HG02884 (cell line): ENCODE results near the gene PITPNM3.

Source experiments
- ATAC-seq: cut with Tn5 transposase; IDR thresholded peaks from one replicate; pipeline ENCODE4 v1.9.1; 2021; ENCODE audit warnings: mild to moderate bottlenecking, moderate library complexity; ENCODE audit not compliant: unreplicated experiment

Gene PITPNM3

DNA sequence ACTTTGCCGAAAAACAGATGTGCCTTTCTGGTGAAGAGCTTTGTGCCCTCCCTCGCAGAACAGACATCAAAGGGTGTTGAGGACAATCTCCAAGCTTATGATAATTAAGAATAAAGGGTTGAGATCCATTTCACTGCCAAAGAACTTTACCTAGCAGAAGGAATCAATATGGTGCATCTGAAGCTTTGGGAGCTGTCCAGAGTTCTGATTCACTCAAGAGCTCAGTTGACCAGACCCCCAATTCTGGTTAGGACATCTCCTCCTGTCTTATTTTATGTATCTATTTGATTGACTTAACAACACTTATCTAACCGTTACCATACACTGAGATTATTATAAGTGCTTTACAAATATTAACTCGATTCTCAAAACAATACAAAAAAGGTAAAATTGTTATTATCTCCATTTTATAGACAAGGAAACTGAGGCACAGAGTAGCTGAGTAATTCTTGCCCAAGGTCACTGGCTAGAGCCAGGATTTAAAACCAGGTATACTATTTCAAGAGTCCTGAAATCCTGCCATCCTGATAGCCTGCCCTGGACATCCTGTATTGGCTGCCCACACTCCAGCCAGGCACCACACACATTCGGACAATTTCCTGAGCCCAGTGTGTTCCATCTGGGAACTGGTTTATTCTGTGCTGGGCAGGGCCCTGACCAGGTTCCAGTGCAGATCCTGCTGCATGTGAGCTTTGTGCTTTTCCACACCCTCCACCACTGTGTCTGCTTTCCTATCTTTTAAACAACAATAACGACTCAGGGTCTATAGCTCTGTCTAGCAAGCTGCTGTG lies 29.8 kb downstream of the PITPNM3 start:
- no peak for ATAC-seq

DNA sequence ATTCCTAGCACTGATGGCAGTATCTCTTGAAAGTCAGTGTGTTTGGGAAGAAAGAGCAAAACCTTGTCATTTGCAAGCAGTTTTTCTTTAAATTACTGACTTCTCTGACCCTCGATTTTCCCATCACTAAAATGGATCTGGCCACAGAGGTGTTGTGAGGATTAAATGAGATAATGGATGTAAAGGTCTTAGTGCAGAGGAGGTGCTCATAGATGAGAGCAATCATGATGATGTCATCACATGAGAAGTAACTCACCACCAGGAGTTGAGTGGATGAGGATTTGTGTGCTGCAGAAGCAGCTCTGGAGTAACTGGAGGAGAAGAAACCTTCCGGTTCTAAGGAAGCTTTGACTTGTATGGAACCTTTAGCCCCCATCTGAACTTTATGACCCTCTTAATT lies 30.6 kb downstream of the PITPNM3 start:
- no peak for ATAC-seq

DNA sequence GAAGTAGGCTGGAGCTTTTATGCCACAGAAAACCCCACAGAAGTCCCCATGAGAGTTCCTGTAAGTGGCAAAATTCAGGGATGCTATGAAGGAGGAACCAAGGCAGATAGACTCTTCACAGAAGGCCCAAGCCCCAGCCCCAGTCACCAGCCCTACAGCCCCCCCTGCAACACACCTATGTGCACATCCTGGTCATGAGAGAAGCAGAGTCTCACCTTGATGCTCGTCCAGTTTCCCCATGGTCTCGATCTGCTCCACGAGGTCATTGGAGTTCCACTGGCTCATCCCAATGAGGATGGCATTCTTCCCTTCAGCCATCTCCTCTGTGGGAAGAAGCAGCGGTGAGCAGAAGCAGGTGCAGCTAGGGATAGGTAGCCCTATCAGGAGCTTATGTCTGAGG lies 31.2 kb downstream of the PITPNM3 start:
- no peak for ATAC-seq

DNA sequence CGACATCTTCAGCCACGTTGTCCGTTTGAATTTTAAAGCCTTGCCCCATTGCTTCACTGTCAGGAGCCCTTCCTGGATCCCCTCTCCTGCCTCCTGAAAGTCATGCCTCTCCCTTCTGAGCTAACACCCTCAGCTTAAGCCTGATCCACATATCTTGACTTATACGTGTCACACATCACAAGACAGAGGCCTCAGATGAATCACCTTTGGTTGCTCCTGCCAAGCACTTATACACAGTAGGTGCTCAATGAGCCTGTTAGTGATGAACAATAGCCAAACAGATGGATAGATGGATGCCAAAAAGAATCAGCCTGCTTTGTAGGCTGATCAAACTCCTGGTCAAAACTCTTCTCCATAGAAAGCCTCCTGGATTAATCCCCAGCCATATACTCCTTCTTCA lies 31.8 kb downstream of the PITPNM3 start:
- no peak for ATAC-seq

DNA sequence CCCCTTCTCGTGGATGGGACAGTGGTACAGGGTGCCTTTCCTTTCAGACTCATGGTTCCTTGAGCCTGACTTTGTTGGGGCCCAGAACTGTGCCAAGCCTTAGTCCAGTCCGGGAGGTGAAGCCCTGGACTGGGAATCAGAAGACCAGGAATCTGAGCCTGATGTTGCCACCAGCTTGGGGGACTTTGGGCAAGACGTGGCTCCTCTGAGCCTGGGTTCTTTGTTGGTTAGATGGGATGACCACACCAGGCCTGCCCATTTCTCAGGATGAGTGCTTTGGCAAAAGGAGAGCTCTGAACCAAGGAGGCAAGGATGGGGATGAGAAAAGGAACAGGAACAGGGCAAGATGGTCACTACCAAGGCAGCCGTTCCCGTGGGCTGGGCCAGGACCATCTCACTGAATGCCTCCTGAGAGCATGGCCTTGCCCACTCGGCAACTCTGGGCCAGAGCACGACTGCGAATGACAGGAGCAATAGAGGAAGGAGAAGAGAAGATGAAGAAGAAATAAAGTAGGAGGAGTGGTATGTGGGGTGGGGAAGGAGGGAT lies 32.5 kb downstream of the PITPNM3 start:
- ATAC-seq = no peak

DNA sequence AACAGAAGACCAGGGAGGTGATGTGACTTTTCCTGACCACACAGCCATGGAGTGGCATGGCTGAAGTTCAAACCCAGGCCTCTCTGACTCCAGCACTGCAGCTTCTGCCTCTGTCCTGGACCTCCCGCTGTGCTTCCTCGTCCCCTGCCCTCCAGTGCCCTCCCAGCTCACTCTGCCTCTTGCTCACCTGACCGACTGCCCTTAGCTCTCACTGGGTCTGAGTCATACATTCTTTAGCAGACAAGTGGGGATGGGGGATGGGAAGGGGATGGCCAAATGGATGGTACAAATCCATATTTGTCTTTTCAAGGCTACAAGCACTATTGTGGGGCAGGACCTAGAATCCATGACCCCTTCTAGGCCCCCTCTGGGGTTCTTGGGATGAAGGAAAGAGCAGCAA lies 33.0 kb downstream of the PITPNM3 start:
- no peak for ATAC-seq

DNA sequence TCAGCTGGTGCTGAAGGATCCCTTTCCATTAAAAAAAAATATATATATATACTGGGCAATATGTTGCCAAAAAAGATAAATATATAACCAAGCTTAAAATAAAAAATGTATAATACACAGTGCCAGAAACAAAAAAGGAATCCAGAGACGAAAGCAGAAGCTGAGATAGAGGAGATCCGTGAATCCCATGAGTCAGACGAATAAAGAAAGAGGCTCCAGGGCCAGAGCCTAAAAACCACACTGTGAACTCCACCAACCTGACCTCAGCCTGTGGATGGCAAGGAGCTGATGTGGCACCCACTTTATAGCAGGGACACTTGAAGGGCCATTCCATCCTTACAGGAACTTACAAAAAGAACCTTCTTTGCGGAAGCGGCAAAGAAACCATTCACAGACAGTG lies 34.8 kb downstream of the PITPNM3 start:
- no peak for ATAC-seq

DNA sequence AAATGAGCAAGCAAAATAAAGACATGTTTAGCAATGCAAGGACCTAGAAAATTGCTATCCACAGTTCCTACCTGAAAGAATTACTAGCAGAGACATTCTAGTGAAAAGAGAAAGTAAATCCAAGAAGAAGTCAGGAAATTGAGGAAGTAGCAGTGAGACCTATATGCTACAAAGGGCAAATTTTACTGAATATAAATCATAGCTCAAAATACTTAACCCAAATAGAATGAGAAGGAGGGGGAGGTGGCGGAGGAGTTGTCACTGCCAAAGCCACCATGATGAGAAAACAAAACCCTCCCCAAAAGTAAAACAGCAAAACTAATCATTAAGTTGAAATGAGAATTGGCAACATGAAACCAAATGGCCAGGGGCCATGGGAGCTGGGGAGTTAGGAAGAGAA lies 39.3 kb downstream of the PITPNM3 start:
- no peak for ATAC-seq

DNA sequence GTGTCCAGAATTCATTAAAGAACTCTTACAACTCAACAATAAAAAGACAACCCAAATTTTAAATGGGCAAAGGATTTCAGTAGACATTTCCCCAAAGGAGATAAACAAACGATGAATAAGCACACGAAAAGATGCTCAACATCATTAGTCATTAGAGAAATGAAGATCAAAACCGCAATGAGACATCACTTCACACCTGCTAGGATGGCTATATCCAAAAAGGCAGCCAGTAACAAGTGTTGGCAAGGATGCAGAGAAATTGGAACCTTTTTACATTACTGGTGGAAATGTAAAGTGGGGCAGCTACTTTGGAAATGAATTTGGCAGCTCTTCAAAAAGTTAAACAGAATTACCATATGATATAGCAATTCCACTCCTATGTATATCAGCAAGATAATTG lies 42.0 kb downstream of the PITPNM3 start:
- ATAC-seq = no peak

DNA sequence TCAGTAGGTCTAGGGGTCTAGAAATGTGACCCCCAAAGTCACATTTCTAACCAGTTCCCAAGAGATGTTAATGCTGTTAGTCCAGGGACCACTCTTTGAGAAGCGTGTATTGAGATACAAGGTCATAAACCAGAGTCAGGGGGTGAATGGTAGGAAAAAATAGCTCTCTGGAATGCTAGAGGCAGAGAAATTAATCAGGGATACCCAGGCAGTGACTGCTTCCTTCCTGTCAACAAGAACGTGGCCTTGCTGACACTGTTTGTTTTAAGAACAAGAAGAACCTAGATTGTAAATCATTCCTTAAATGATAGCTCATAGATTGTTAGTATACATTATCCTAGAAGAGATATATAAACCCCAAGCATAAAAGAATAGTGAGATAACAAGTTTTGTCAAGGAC lies 43.8 kb downstream of the PITPNM3 start:
- no peak for ATAC-seq

DNA sequence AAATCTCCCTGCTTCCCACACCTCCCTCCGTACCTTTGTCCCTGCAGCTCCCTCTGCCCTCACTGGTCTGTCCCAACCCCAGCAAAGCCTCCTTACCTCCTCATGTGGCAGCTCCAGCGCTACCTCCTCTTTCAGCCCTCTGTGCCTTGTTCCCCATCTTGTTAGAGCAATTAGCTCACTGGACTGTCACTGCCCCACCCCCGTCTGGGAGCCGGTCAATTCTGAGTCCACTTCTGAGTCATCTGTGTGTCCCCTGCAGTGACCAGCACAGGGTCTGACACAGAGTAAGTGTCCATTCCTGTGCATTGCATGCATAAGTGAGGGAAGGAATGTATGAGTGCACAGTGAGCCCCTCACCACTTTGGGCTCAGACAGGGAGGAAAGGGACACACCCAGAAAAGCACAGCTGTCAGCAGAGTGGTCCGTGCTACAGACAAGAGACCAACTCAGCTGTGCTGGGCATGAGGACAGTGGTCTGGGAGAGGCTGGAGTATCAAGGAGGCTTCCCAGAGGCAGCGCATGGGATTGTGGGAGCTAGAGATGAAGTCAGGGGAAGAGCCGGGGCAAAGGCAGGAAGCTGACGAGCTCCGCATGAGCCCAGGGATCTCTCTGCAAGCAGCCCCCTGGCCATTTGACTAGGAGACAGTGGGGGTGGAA lies 45.9 kb downstream of the PITPNM3 start:
- ATAC-seq = no peak

DNA sequence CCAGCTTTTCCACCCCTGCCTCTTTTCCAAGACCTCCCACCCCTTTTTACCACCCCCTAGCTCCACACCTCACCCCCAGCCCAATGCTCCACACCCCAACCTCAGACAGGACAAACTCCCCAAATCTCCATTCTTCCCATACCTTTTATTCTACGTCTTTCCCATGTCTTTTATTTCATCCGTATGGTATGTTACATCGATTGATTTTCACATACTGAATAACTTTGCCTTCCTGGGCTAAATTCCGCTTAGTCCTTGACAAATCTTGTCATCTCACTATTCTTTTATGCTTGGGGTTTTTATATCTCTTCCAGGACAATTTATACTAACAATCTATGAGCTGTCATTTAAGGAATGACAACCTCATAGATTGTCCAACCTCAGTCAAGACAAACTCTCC lies 46.4 kb downstream of the PITPNM3 start:
- no peak for ATAC-seq

DNA sequence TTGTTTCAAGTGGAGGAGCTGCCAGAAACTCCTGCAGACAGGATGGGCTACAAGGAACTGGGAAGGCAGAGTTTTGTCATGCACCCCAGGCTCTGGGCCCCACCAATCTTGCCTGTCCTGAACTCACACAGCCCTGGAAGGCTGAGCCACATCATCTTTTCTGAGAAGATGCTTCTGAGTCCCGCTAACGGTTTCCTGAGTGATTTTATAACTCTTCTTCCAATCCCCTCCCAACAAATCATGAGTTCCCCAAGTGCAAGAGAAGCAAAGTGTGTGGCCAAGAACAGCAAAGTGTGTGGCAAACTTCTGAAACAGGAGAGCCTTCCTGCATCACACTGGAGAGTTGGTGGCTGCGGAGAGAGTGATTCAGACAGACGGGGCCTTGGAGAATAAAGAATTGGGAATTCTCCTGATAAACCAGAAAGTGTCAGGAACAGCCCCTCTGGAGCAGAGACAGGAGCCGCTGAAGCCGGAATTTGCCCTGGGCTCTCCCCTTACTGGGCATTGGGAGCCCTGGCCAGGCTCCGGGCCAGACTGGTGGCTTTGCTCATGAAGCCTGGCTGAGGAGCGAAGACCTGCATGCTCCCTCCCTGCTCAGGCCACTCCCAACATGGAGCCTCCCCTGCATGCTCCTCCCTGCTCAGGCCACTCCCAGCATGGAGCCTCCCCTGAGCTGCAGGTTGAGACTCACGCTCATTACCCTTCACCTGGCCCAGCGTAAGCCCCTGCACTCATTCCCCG lies 47.2 kb downstream of the PITPNM3 start:
- no peak for ATAC-seq

DNA sequence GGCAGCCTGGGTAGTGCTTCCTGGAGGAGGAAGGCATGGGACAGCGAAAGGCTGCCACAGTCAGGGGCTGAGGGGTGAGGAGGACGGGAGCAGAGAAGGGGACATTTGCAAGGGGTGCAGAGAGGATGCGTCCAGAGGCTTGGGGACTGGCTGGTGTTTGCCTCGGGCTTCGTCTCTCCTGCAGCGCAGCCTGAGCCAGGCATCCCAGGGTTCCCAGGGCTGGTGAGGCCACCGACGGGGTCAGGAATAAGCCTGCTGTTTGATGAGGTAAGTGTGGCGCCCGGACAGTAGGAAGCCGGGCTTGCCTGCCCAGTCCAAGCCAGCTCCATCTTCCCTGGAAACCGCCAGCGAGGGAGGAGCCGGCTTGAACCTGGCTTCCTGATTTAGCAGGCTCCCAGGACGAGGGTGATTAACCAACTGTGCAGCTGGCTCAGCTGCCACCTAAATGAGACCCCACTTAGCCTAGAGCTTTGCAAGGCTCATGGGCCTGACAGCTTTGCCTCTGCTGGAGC lies 47.8 kb downstream of the PITPNM3 start:
- ATAC-seq = no peak

DNA sequence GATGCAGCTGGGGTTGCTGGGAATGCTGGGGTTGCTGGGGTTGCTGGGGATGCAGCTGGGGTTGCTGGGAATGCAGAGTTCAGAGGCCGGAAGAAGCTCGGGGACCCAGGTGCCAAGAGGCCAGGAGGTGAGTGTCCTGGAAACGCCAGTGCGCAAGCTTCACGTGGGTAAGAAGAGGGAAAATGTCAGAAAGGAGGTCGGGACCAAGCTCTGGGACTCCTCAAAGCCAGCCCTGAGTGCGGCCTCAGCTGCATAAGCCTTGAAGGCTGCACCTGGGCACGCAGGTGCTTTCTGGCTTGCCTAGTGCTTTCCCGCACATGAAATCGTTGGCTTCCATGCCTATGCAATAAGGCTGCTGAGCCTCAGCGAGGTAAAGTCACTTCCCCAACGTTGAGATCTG lies 48.3 kb downstream of the PITPNM3 start:
- ATAC-seq = no peak

DNA sequence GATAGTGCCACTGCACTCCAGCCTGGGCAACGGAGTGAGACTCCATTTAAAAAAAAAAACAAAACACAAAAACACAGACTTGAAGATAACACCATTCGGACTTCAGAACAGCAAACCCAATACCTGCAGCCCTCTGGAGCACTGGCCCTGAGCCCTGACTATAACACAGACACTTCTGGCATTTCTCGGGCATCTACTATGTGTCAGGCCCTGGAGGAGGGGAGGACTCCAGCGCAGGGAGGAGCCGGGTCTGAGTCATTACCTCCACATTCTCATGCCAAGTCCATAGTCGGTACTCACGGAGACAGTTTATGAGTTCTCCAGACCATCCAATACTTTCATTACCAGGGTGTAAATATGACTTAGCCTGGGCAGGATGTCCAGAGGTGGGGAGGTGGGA lies 48.8 kb downstream of the PITPNM3 start:
- ATAC-seq = no peak

DNA sequence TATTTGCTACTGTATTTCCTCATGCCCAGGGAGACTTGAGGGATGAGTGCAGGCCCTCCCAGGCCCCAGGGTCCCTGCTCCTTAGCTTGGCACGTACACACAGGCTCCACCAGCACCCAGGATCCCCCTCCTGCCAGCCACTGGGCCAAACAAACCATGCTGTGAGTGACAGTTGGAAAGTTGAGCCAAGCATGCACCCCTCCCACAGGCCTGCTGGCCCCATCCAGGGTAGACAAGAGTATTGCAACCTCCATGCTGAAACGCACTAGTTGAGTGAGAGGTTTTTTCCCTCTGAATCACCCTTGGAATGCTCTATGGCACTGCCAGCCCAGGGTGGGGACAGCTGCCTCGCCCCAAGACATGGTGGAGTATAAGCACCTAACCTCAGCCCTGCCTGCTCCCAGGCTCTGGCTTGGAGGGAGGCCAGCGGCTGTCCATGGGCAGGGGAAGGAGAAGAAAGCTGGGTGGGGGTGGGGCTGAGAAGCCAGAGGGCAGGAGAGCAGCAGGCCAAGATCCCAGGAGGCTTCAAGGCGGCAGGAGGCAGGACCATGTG lies 49.6 kb downstream of the PITPNM3 start:
- ATAC-seq = no peak

DNA sequence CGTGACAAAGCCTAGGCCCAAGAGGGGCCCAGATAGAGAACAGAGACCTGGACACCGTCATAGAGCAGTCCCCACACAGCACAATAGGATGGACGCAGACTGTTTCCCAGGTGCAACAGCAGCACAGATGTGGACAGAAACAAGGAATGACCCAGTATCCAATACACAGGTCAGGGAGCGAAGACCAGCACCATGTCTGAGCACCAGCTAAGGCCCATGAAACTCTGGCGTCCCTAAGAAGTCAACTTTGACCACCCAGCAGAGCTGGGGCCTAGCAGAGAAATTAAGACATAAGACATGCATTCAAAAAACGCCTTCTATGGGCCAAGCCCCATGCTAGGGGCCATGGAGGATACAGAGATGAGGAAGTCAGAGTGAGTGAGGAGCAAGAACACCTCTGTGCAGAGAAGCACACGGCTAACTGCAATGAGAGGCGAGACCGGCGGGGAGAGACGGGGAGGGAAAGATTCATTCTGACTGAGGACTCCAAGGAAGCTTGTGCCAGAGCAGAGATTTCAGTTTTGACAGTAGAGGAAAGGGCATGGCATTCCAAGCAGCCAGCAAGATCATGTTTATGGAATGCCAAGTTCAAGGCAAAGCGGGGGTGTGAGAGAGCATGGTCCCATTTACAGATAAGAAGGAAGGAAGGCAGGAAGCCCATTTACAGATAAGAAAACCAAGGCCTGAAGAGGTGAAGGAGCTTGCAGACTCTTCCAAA lies 50.8 kb downstream of the PITPNM3 start:
- no peak for ATAC-seq

DNA sequence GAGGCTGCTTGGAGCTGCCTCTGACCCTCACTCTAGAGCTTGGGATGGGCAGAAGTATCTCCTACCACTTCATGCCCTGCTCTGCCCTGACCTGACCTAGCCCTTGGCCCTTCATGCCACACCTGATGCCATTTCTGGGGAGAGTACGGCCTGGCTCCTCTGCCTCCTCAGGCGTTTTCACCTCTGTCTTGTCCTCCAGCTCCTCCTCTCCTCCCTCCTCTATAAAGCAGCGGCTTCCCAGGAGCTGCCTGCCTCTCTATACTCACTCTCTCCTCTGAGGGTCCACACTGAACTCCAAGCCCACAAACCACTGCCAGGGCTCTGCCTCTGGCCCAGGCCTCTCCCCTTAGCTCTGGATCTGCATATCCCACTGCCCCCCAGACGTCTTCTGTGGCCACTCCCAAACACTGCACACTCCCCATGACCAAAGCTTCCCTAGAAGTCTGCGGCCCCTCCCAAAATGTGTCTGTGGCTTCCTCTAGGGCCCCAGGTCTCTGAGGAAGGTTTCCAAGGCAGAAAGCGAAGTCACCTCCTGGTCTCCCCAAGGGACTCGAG lies 52.6 kb downstream of the PITPNM3 start:
- ATAC-seq = no peak

DNA sequence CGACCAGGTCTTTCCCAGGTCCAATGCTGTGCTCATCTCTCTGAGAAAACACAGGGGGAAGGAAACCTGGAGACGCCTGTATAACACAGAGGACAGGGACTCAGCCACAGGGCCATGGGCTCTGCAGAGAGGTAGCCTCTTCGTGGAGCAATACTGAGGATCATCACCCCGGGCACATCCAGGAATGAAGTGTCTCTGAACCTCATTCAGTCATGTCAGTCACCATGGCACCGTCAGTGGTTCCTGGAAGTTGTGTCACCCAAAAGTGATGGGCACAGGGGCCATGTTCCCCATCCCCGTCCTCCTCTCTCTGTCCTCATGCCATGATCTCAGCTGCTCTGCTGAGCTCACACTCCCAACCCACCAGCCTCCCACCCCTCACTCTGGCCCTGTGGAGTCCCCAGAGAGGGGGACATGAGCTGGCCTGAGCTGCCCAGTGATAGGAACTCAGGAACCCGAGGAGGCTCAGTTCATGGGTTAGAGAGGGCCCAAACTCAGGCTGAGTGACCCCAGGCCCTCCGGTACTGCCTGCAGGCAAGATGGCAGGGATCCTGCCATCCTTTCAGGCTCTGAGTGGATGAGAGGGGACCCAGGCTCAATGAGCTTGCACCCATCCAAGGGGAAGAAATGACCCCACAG lies 53.4 kb downstream of the PITPNM3 start:
- no peak for ATAC-seq
